DND-41 (cell line): ENCODE results near the gene CHSY1.
A peak's percentile ranks its signal among the peaks of the same experiment; 100 is the strongest.

Experiments used
- ATAC-seq: fragments of 200-7000 bp; cut with Tn5 transposase; 3 replicates; pipeline ENCODE4 v1.9.1; 2021; ENCODE audit warnings: low read depth; ENCODE audit not compliant: insufficient read depth
- DNase-seq: peaks from one replicate; pipeline ENCODE4 v3.0.0-alpha.2; 2020
- H2AFZ ChIP-seq: 2 replicates; pipeline ENCODE4 v1.6.0; 2012; ENCODE audit warnings: low read depth, low read length
- H3K27ac ChIP-seq: 2 replicates; pipeline ENCODE4 v1.5.1; 2012; ENCODE audit warnings: low read length, inconsistent platforms
- H3K27me3 ChIP-seq: fragments of 200-600 bp; sonication (generic); 2 replicates; pipeline ENCODE4 v1.6.0; 2012; ENCODE audit warnings: low read length, mild to moderate bottlenecking, inconsistent platforms; ENCODE audit not compliant: insufficient read depth, poor library complexity
- H3K36me3 ChIP-seq: 2 replicates; pipeline ENCODE4 v1.5.1; 2012; ENCODE audit warnings: low read length, inconsistent platforms; ENCODE audit not compliant: insufficient read depth
- H3K4me1 ChIP-seq: 2 replicates; pipeline ENCODE4 v1.5.1; 2012; ENCODE audit warnings: mild to moderate bottlenecking, low read length; ENCODE audit not compliant: insufficient read depth
- H3K4me2 ChIP-seq: 2 replicates; pipeline ENCODE4 v1.6.0; 2012; ENCODE audit warnings: mild to moderate bottlenecking, moderate library complexity, low read length, inconsistent platforms; ENCODE audit not compliant: insufficient read depth
- H3K4me3 ChIP-seq, 2 experiments: fragments of 200-600 bp in 1 of 2; shearing (Covaris generic) in 1 of 2; 2 replicates each; pipeline ENCODE4 v1.5.1; 2012 to 2016; ENCODE audit warnings: inconsistent platforms in 2 of 2, low read length in 2 of 2, mild to moderate bottlenecking in 2 of 2, low read depth in 1 of 2, moderate library complexity in 1 of 2
- H3K79me2 ChIP-seq: 2 replicates; pipeline ENCODE4 v1.6.0; 2012; ENCODE audit warnings: low read length, inconsistent platforms; ENCODE audit not compliant: insufficient read depth
- H3K9ac ChIP-seq: 2 replicates; pipeline ENCODE4 v1.6.0; 2012; ENCODE audit warnings: low read depth, mild to moderate bottlenecking, inconsistent platforms, low read length, moderate library complexity
- H3K9me3 ChIP-seq: 2 replicates; pipeline ENCODE4 v1.5.1; 2012; ENCODE audit warnings: low read length, moderate library complexity, mild to moderate bottlenecking, inconsistent platforms; ENCODE audit not compliant: insufficient read depth, severe bottlenecking
- H4K20me1 ChIP-seq: 2 replicates; pipeline ENCODE4 v1.6.0; 2012; ENCODE audit warnings: low read length; ENCODE audit not compliant: insufficient read depth
- EZH2 ChIP-seq: IDR thresholded peaks from 3 replicates; pipeline ENCODE4 v1.6.1; 2012; ENCODE audit warnings: borderline replicate concordance, low read depth, mild to moderate bottlenecking, moderate library complexity, low read length, inconsistent platforms; ENCODE audit not compliant: severe bottlenecking
- TF ChIP-seq, protein P1 (sequence below): IDR thresholded peaks from 2 replicates; pipeline ENCODE4 v1.5.1; 2012; ENCODE audit warnings: borderline replicate concordance, low read length, moderate library complexity, mild to moderate bottlenecking; ENCODE audit not compliant: poor library complexity, severe bottlenecking; ENCODE audit errors: extremely low read depth

Gene CHSY1

GRCh38 chr15:101239724-101240136, 12.1 kb downstream of the CHSY1 start:
- TF ChIP-seq, protein P1, sequence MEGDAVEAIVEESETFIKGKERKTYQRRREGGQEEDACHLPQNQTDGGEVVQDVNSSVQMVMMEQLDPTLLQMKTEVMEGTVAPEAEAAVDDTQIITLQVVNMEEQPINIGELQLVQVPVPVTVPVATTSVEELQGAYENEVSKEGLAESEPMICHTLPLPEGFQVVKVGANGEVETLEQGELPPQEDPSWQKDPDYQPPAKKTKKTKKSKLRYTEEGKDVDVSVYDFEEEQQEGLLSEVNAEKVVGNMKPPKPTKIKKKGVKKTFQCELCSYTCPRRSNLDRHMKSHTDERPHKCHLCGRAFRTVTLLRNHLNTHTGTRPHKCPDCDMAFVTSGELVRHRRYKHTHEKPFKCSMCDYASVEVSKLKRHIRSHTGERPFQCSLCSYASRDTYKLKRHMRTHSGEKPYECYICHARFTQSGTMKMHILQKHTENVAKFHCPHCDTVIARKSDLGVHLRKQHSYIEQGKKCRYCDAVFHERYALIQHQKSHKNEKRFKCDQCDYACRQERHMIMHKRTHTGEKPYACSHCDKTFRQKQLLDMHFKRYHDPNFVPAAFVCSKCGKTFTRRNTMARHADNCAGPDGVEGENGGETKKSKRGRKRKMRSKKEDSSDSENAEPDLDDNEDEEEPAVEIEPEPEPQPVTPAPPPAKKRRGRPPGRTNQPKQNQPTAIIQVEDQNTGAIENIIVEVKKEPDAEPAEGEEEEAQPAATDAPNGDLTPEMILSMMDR: no peak
- no peak for TF ChIP-seq EZH2
- Histone ChIP-seq H3K4me3 (no peak overlapping the region), H3K27me3 (no peaks in the 10 kb centered on the region), H4K20me1 (peaks cover 15% of the 10 kb centered on the region), H3K4me2 (no peak overlapping the region), H3K9me3 (no peaks in the 10 kb centered on the region), H2AFZ (no peak overlapping the region), H3K79me2 (peaks cover 89% of the 10 kb centered on the region), H3K27ac (peak overlapping the region; percentile 18; the same call in 1 of the 2 replicates), H3K4me1 (peaks cover 34% of the 10 kb centered on the region), H3K36me3 (peaks cover 16% of the 10 kb centered on the region), H3K9ac (no peak overlapping the region)
- ATAC-seq (no peak), DNase-seq (no peak)

DNA sequence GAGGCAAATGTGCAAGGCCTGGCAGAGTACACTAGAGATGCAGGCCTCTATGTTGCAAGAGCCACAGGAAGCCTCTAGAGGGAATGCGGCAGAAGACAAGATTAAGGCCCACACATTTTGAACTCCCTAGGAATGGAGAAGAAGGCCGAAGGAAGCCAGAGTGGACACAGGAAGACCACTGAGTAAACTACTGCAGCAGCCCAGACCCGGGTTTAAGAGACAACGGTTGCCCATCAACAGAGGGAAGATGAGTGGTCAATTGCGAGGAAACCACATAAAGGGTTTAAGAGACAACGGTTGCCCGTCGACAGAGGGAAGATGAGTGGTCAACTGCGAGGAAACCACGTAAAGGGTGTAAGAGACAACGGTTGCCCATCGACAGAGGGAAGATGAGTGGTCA, 14.6 kb downstream of the CHSY1 start:
- ATAC-seq (no peak), DNase-seq (no peak)
- Histone ChIP-seq H3K36me3 (peaks cover 34% of the 10 kb centered on the region), H3K4me3 (no peak overlapping the region), H3K9ac (no peak overlapping the region), H3K4me2 (no peak overlapping the region), H3K27me3 (no peaks in the 10 kb centered on the region), H3K27ac (no peak overlapping the region), H3K79me2 (peaks cover 87% of the 10 kb centered on the region), H2AFZ (no peak overlapping the region), H3K4me1 (peaks cover 9% of the 10 kb centered on the region), H3K9me3 (no peaks in the 10 kb centered on the region), H4K20me1 (peaks cover 20% of the 10 kb centered on the region)
- TF ChIP-seq, protein P1: no peak
- TF ChIP-seq EZH2: no peak

GRCh38 chr15:101233651-101234280, 18.1 kb downstream of the CHSY1 start:
- no peak overlapping the region for H3K27ac ChIP-seq
- no peak overlapping the region for H3K4me2 ChIP-seq
- peaks cover 12% of the 10 kb centered on the region; the same call in 1 of the 2 replicates for H4K20me1 ChIP-seq
- no peak overlapping the region for H2AFZ ChIP-seq
- peaks cover 38% of the 10 kb centered on the region for H3K36me3 ChIP-seq
- H3K9ac ChIP-seq: no peak overlapping the region
- peaks cover 85% of the 10 kb centered on the region for H3K79me2 ChIP-seq
- no peak for ATAC-seq
- DNase-seq: no peak
- H3K4me3 ChIP-seq: no peak overlapping the region
- H3K4me1 ChIP-seq: no peaks in the 10 kb centered on the region; the same call in 1 of the 2 replicates
- H3K27me3 ChIP-seq: no peaks in the 10 kb centered on the region
- TF ChIP-seq EZH2: no peak
- TF ChIP-seq, protein P1: no peak
- peaks cover 3% of the 10 kb centered on the region for H3K9me3 ChIP-seq

- H3K4me1 ChIP-seq: no peaks in the 10 kb centered on the region; the same call in 1 of the 2 replicates
- no peaks in the 10 kb centered on the region for H3K27me3 ChIP-seq
- DNase-seq (no peak), ATAC-seq (no peak)
- H3K9me3 ChIP-seq: peaks cover 3% of the 10 kb centered on the region
- H3K36me3 ChIP-seq: peaks cover 41% of the 10 kb centered on the region
- H2AFZ ChIP-seq: no peak overlapping the region
- H3K4me3 ChIP-seq: no peak overlapping the region
- H3K79me2 ChIP-seq: peaks cover 86% of the 10 kb centered on the region
- peaks cover 12% of the 10 kb centered on the region; the same call in 1 of the 2 replicates for H4K20me1 ChIP-seq
- no peak overlapping the region for H3K9ac ChIP-seq
- no peak overlapping the region for H3K4me2 ChIP-seq
- H3K27ac ChIP-seq: no peak overlapping the region
- no peak for TF ChIP-seq EZH2
- TF ChIP-seq, protein P1: no peak
Observed at GRCh38 chr15:101232677-101233076, 19.2 kb downstream of the CHSY1 start.
